Ishikawa (cell line): ENCODE measurements around the gene TIMM8B.

Experiments
- CEBPB ChIP-seq: IDR thresholded peaks from 2 replicates; pipeline ENCODE4 v1.6.1; 2012
- EGR1 ChIP-seq: IDR thresholded peaks from 2 replicates; pipeline ENCODE4 v1.6.1; 2012
- EP300 ChIP-seq: IDR thresholded peaks from 2 replicates; pipeline ENCODE4 v1.6.1; 2012; ENCODE audit warnings: borderline replicate concordance
- FOXM1 ChIP-seq: IDR thresholded peaks from 2 replicates; pipeline ENCODE4 v1.6.1; 2012; ENCODE audit warnings: low read depth, borderline replicate concordance
- NFIC ChIP-seq: IDR thresholded peaks from 2 replicates; pipeline ENCODE4 v1.6.1; 2012
- RAD21 ChIP-seq: IDR thresholded peaks from 2 replicates; pipeline ENCODE4 v1.6.1; 2012; ENCODE audit warnings: low read depth
- TAF1 ChIP-seq: IDR thresholded peaks from 2 replicates; pipeline ENCODE4 v1.6.1; 2012; ENCODE audit warnings: low read depth, mild to moderate bottlenecking
- TCF12 ChIP-seq: IDR thresholded peaks from 2 replicates; pipeline ENCODE4 v1.6.1; 2012; ENCODE audit warnings: low read depth
- TEAD4 ChIP-seq: IDR thresholded peaks from 2 replicates; pipeline ENCODE4 v1.6.1; 2012
- YY1 ChIP-seq: IDR thresholded peaks from 2 replicates; pipeline ENCODE4 v1.6.1; 2012; ENCODE audit warnings: low read depth
- ZBTB7A ChIP-seq: IDR thresholded peaks from 2 replicates; pipeline ENCODE4 v1.6.1; 2012; ENCODE audit warnings: low read depth
- TF ChIP-seq, protein P1 (sequence below): IDR thresholded peaks from 2 replicates; pipeline ENCODE4 v1.6.1; 2012
- TF ChIP-seq, protein P2 (sequence below): IDR thresholded peaks from 2 replicates; pipeline ENCODE4 v1.6.1; 2012; ENCODE audit warnings: low read depth, mild to moderate bottlenecking
- TF ChIP-seq, protein P3 (sequence below): IDR thresholded peaks from 2 replicates; pipeline ENCODE4 v1.6.1; 2012

DNA sequence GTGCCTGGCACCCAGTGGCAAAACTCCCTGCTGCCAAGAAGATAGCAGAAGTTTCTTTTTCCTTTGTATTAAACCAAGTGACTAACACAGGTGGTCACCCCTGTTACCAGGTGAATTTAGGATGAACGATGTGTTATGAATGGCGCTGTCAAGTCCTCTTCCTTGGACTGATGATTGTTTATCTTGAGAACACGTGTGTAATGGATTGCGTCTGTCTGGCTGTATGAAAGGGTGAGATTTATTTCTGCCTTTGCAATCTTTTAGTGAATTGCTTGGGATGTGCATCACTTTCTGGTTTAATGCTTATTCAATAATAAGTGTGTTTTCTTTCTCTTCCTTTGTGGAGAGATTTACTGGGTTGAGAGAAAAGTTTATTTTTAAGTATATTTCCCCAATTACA, 36.6 kb upstream of the TIMM8B start:
- TF ChIP-seq EGR1 (no peak), TEAD4 (no peak), RAD21 (no peak), FOXM1 (no peak), EP300 (no peak), YY1 (no peak), ZBTB7A (no peak), CEBPB (no peak), TAF1 (no peak), TCF12 (no peak), NFIC (no peak)
- TF ChIP-seq, protein P1, sequence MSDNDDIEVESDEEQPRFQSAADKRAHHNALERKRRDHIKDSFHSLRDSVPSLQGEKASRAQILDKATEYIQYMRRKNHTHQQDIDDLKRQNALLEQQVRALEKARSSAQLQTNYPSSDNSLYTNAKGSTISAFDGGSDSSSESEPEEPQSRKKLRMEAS, result no peak
- TF ChIP-seq, protein P2, sequence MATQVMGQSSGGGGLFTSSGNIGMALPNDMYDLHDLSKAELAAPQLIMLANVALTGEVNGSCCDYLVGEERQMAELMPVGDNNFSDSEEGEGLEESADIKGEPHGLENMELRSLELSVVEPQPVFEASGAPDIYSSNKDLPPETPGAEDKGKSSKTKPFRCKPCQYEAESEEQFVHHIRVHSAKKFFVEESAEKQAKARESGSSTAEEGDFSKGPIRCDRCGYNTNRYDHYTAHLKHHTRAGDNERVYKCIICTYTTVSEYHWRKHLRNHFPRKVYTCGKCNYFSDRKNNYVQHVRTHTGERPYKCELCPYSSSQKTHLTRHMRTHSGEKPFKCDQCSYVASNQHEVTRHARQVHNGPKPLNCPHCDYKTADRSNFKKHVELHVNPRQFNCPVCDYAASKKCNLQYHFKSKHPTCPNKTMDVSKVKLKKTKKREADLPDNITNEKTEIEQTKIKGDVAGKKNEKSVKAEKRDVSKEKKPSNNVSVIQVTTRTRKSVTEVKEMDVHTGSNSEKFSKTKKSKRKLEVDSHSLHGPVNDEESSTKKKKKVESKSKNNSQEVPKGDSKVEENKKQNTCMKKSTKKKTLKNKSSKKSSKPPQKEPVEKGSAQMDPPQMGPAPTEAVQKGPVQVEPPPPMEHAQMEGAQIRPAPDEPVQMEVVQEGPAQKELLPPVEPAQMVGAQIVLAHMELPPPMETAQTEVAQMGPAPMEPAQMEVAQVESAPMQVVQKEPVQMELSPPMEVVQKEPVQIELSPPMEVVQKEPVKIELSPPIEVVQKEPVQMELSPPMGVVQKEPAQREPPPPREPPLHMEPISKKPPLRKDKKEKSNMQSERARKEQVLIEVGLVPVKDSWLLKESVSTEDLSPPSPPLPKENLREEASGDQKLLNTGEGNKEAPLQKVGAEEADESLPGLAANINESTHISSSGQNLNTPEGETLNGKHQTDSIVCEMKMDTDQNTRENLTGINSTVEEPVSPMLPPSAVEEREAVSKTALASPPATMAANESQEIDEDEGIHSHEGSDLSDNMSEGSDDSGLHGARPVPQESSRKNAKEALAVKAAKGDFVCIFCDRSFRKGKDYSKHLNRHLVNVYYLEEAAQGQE, result no peak
- TF ChIP-seq, protein P3, sequence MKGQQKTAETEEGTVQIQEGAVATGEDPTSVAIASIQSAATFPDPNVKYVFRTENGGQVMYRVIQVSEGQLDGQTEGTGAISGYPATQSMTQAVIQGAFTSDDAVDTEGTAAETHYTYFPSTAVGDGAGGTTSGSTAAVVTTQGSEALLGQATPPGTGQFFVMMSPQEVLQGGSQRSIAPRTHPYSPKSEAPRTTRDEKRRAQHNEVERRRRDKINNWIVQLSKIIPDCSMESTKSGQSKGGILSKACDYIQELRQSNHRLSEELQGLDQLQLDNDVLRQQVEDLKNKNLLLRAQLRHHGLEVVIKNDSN, result no peak
